GM20000 (cell line): ENCODE results near the gene DNAJA2.

Source experiments
- DNase-seq: peaks from one replicate; pipeline ENCODE4 v3.0.0; 2012; ENCODE audit warnings: low spot score
- CTCF ChIP-seq: IDR thresholded peaks from 2 replicates; pipeline ENCODE4 v1.5.1; 2012; ENCODE audit warnings: mild to moderate bottlenecking, control low read depth; ENCODE audit errors: extremely low read depth, missing control alignments

The DNAJA2 gene

GRCh38 chr16:46915483-46916025 lies 57.9 kb downstream of the DNAJA2 start:
- DNase-seq = no peak
- no peak for TF ChIP-seq CTCF

GRCh38 chr16:46914556-46915201 lies 58.8 kb downstream of the DNAJA2 start:
- no peak for DNase-seq
- TF ChIP-seq CTCF = no peak

GRCh38 chr16:46911650-46912049 lies 61.8 kb downstream of the DNAJA2 start:
- no peak for TF ChIP-seq CTCF
- no peak for DNase-seq

- DNase-seq = peak; percentile 71
- TF ChIP-seq CTCF = no peak
Observed at GRCh38 chr16:46911038-46911437, 62.4 kb downstream of the DNAJA2 start.

- peak; percentile 61 for DNase-seq
- peak; percentile 33 for TF ChIP-seq CTCF
Observed at GRCh38 chr16:46908540-46909372, 64.7 kb downstream of the DNAJA2 start.

GRCh38 chr16:46907061-46907774 lies 66.3 kb downstream of the DNAJA2 start:
- no peak for DNase-seq
- TF ChIP-seq CTCF = no peak
